SK-N-SH (cell line): ENCODE measurements around the gene WDR90. TPM values are rescaled to one million over a fixed set of nuclear protein-coding genes. Genes with fewer than 3 reads are reported as not detected.
A peak's percentile ranks its signal among the peaks of the same experiment; 100 is the strongest.

Experiments
- CTCF ChIA-PET: fragments of 300-600, 350-600 bp; formaldehyde crosslinking; extraction: SDS; loops from one replicate; lab custom pipeline; 2021; lab: Yijun Ruan, JAX
- POLR2A ChIA-PET: fragments of 350-600 bp; sonication (Branson Sonifier 250); formaldehyde crosslinking; extraction: SDS; loops from one replicate; lab custom pipeline; 2020; ENCODE audit warnings: antibody characterized with exemption, inconsistent platforms; lab: Yijun Ruan, JAX
- DNase-seq: peaks from one replicate; pipeline ENCODE4 v3.0.0; 2012
- H2AFZ ChIP-seq: fragments of 200-600 bp; sonication (generic); 2 replicates; pipeline ENCODE4 v1.8.1; 2016; ENCODE audit warnings: antibody characterized with exemption, mild to moderate bottlenecking, low read depth
- H3F3A ChIP-seq: fragments of 200-600 bp; sonication (generic); replicated peaks from 2 replicates; pipeline ENCODE3; 2016; ENCODE audit warnings: antibody characterized with exemption, mild to moderate bottlenecking; ENCODE audit not compliant: insufficient read depth
- H3K27ac ChIP-seq, 2 experiments: fragments of 200-500 bp in 1 of 2; fragments of 200-600 bp in 1 of 2; sonication (Bioruptor generic) in 1 of 2; sonication (generic), shearing (Covaris generic) in 1 of 2; 2 replicates each; pipeline versions ENCODE4 v1.5.1 to v1.6.1; 2014 to 2016; ENCODE audit warnings: low read depth in 2 of 2, inconsistent platforms in 1 of 2, low read length in 1 of 2, mild to moderate bottlenecking in 1 of 2, mixed read lengths in 1 of 2
- H3K27me3 ChIP-seq: fragments of 200-600 bp; sonication (generic), shearing (Covaris generic); 2 replicates; pipeline ENCODE4 v1.6.1; 2016; ENCODE audit warnings: mixed run types; ENCODE audit not compliant: insufficient read depth
- H3K36me3 ChIP-seq, 2 experiments: fragments of 200-500 bp in 1 of 2; fragments of 200-600 bp in 1 of 2; sonication (Bioruptor generic) in 1 of 2; sonication (generic) in 1 of 2; replicated peaks in 1 of 2; 2 replicates each; pipeline versions ENCODE3 to v1.5.1; 2014 to 2016; ENCODE audit warnings: low read length in 1 of 2, mild to moderate bottlenecking in 1 of 2; ENCODE audit not compliant: insufficient read depth in 2 of 2, control insufficient read depth in 1 of 2
- H3K4me1 ChIP-seq, 2 experiments: fragments of 200-500 bp in 1 of 2; fragments of 200-600 bp in 1 of 2; sonication (Bioruptor generic) in 1 of 2; sonication (generic), shearing (Covaris generic) in 1 of 2; 2 replicates each; pipeline versions ENCODE4 v1.5.1 to v1.6.1; 2014 to 2016; ENCODE audit warnings: low read depth in 1 of 2, low read length in 1 of 2, mixed run types in 1 of 2; ENCODE audit not compliant: insufficient read depth in 2 of 2, control insufficient read depth in 1 of 2
- H3K4me2 ChIP-seq: fragments of 200-600 bp; sonication (generic), shearing (Covaris generic); 2 replicates; pipeline ENCODE4 v1.6.1; 2017; ENCODE audit warnings: mixed run types
- H3K4me3 ChIP-seq, 2 experiments: fragments of 200-500 bp in 1 of 2; fragments of 200-600 bp in 1 of 2; sonication (Bioruptor generic) in 1 of 2; sonication (generic), shearing (Covaris generic) in 1 of 2; 2 replicates each; pipeline versions ENCODE4 v1.5.1 to v1.8.1; 2014 to 2016; ENCODE audit warnings: low read depth in 2 of 2, inconsistent platforms in 1 of 2, low read length in 1 of 2, mild to moderate bottlenecking in 1 of 2, mixed read lengths in 1 of 2, moderate library complexity in 1 of 2
- H3K79me2 ChIP-seq: fragments of 200-600 bp; sonication (generic); 2 replicates; pipeline ENCODE4 v1.8.1; 2017; ENCODE audit warnings: mild to moderate bottlenecking; ENCODE audit not compliant: insufficient read depth
- H3K9ac ChIP-seq: fragments of 200-600 bp; sonication (generic); 2 replicates; pipeline ENCODE4 v1.6.1; 2017; ENCODE audit warnings: mixed run types
- H3K9me2 ChIP-seq: fragments of 200-600 bp; sonication (generic); 2 replicates; pipeline ENCODE4 v1.6.1; 2017; ENCODE audit warnings: mixed run types
- H3K9me3 ChIP-seq: fragments of 200-600 bp; sonication (generic); 2 replicates; pipeline ENCODE4 v1.6.1; 2017; ENCODE audit warnings: mixed run types, mild to moderate bottlenecking, moderate library complexity
- H4K20me1 ChIP-seq: fragments of 200-600 bp; sonication (generic); 2 replicates; pipeline ENCODE4 v1.6.1; 2017; ENCODE audit warnings: mild to moderate bottlenecking, mixed run types; ENCODE audit not compliant: insufficient read depth
- EP300 ChIP-seq, 2 experiments: IDR thresholded peaks; 2 replicates each; pipeline versions ENCODE4 v1.4.0 to v1.6.1; 2012; ENCODE audit warnings: borderline replicate concordance in 1 of 2, low read depth in 1 of 2, low read length in 1 of 2
- FOXJ3 ChIP-seq: sonication (generic); formaldehyde crosslinking; IDR thresholded peaks from 2 replicates; pipeline ENCODE4 v1.5.1; 2020; ENCODE audit warnings: mild to moderate bottlenecking, missing genetic modification reagents
- FOXM1 ChIP-seq: IDR thresholded peaks from 2 replicates; pipeline ENCODE4 v1.4.0; 2012; ENCODE audit warnings: low read depth, mild to moderate bottlenecking
- JUND ChIP-seq: IDR thresholded peaks from 2 replicates; pipeline ENCODE4 v1.4.0; 2012
- RAD21 ChIP-seq: IDR thresholded peaks from 2 replicates; pipeline ENCODE4 v1.6.1; 2012; ENCODE audit warnings: mild to moderate bottlenecking, low read length
- REST ChIP-seq: IDR thresholded peaks from 2 replicates; pipeline ENCODE4 v1.6.1; 2012; ENCODE audit warnings: mild to moderate bottlenecking, low read depth, low read length, moderate library complexity
- SIN3A ChIP-seq: IDR thresholded peaks from 2 replicates; pipeline ENCODE4 v1.6.1; 2012; ENCODE audit warnings: low read depth, mild to moderate bottlenecking, low read length, moderate library complexity, borderline replicate concordance
- SMC3 ChIP-seq: IDR thresholded peaks from 2 replicates; pipeline ENCODE4 v1.6.1; 2012; ENCODE audit warnings: low read depth, low read length, improper control_type of control experiment
- TAF1 ChIP-seq: IDR thresholded peaks from 2 replicates; pipeline ENCODE4 v1.6.1; 2012; ENCODE audit warnings: low read depth, mild to moderate bottlenecking, low read length, moderate library complexity, borderline replicate concordance
- WGBS: methylation state at CpG from one replicate; pipeline ENCODE4 v1.1.6; 2017; ENCODE audit warnings: low lambda C conversion rate; 5-methylcytosine and 5-hydroxymethylcytosine counted together
- polyA plus RNA-seq, 3 experiments: library from polyadenylated mRNA; depleted of rRNA; stranded (reverse); fragments of >200 nt; gene quantifications; 2 replicates each; pipeline ENCODE4 v1.2.3, GENCODE V29; 2012
- TF ChIP-seq, protein P1 (sequence below): IDR thresholded peaks from 2 replicates; pipeline ENCODE4 v1.4.0; 2012; ENCODE audit warnings: low read depth, borderline replicate concordance

Gene WDR90
- polyA plus RNA-seq, 1 of the 3 experiments (the other 2 are of a cell fraction): 32.0 TPM

- TF ChIP-seq, protein P1, sequence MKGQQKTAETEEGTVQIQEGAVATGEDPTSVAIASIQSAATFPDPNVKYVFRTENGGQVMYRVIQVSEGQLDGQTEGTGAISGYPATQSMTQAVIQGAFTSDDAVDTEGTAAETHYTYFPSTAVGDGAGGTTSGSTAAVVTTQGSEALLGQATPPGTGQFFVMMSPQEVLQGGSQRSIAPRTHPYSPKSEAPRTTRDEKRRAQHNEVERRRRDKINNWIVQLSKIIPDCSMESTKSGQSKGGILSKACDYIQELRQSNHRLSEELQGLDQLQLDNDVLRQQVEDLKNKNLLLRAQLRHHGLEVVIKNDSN: no peak
- TF ChIP-seq TAF1: no peak
- no peak for TF ChIP-seq FOXJ3
- no peak for TF ChIP-seq JUND
- no peak for TF ChIP-seq RAD21
- TF ChIP-seq SIN3A: no peak
- TF ChIP-seq FOXM1: no peak
- TF ChIP-seq SMC3: no peak
Observed at GRCh38 chr16:634996-635395, 14.2 kb upstream of the WDR90 start (continued).

DNA sequence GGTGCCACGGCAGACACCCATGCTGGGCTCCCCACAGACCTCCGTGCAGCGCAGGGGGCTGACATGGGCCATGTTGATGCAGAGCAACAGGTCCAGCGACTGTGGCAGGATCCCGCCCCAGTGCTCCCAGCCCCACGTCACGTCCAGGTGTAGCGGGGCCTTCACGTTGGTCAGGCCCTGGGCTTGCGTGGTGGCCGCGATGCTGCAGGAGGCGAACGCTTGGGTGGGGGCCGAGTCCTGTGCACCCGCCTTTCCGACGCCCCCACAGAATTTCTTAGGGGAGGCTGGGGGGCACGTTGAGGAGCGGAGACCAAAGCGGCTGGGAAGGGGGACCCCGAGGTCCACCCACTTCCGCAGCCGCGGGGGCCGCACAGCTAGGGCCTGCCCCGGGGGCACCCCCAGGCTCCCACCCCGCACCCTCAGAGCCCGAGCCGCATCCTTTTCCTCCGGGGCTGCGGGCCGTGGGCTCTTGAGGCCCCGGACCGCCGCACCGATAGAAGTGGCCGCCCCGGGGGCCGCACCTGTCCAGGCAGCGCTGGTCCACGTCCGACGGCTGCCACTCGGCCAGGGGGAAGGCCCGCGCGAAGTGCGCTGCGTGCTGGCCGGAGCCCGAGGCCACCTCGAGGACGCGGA is 13.5 kb upstream of the WDR90 start:
- peak overlapping the region; percentile 78 to 87 for H3K4me3 ChIP-seq
- H4K20me1 ChIP-seq: no peaks in the 10 kb centered on the region; the same call in 1 of the 2 replicates
- no peak for TF ChIP-seq REST
- TF ChIP-seq EP300 (IDR thresholded peaks at IDR 0.05; ENCODE audit: borderline replicate concordance in 1 of 2, low read depth in 1 of 2, low read length in 1 of 2): 0 out of 4 replicates have a peak, but pooled peaks of 1 of the 2 experiments have one; percentile 6
- peaks cover 0 to 16% of the 10 kb centered on the region in 2 experiments for H3K36me3 ChIP-seq
- peak overlapping the region; percentile 90 for H3K4me2 ChIP-seq
- H3K9ac ChIP-seq: peak overlapping the region; percentile 90
- H3K79me2 ChIP-seq: peaks cover 12% of the 10 kb centered on the region; the same call in 1 of the 2 replicates
- ChIA-PET CTCF (interaction anchor here (0.9 to 2.2 kb wide), 8 partner anchors 8 to 1570 kb away, joined by 3 to 11 read pairs (median 4); partner anchors contain the start of genes JMJD8, MLST8, WDR24 and WDR90), POLR2A (interaction anchor here (0.7 to 1.6 kb wide), 6 partner anchors 11 to 109 kb away, joined by 3 to 5 read pairs (median 4); partner anchors contain the start of genes ANTKMT, CAPN15 and WDR90)
- H3K27ac ChIP-seq: peak overlapping the region; percentile 94 to 98; a peak in 3 of 4 replicates
- 0% methylated on average over 3 of the region's 55 CpGs for WGBS
- H2AFZ ChIP-seq: no peak overlapping the region
- H3F3A ChIP-seq: peaks cover 13% of the 10 kb centered on the region
- H3K27me3 ChIP-seq: no peaks in the 10 kb centered on the region
- H3K9me2 ChIP-seq: no peaks in the 10 kb centered on the region
- H3K9me3 ChIP-seq: no peaks in the 10 kb centered on the region
- H3K4me1 ChIP-seq: peaks cover 0 to 34% of the 10 kb centered on the region in 2 experiments; a peak in 1 of 4 replicates
- DNase-seq: no peak
